IMR-90 (cell line): ENCODE data around the gene MRPL48. TPM values are rescaled to one million over a fixed set of nuclear protein-coding genes. Genes with fewer than 3 reads are reported as not detected.
A peak's percentile ranks its signal among the peaks of the same experiment; 100 is the strongest.

Experiments
- ATAC-seq: fragments of 200-7000 bp; cut with Tn5 transposase; 2 replicates; pipeline ENCODE4 v1.9.1; 2020; ENCODE audit warnings: low read depth, mild to moderate bottlenecking, moderate library complexity
- BruUV-seq: library from RNA; stranded (reverse); fragments of 400-500 nt; replicated peaks from 2 replicates; lab custom pipeline; 2021; lab: Mats Ljungman, UMichigan
- CTCF ChIA-PET: fragments of 300-600 bp; formaldehyde crosslinking; extraction: SDS; loops from one replicate; lab custom pipeline; 2021; ENCODE audit warnings: antibody characterized with exemption; lab: Yijun Ruan, JAX
- POLR2A ChIA-PET: fragments of 300-600 bp; sonication (Branson Sonifier 250); formaldehyde crosslinking; loops from one replicate; lab custom pipeline; 2022; ENCODE audit warnings: antibody characterized with exemption; ENCODE audit not compliant: unreplicated experiment; lab: Charles Lee
- DNase-seq: peaks from one replicate; pipeline ENCODE4 v3.0.0; 2013
- H2AFZ ChIP-seq: replicated peaks from 2 replicates; pipeline ENCODE3; 2013; ENCODE audit warnings: low read length, mild to moderate bottlenecking; ENCODE audit not compliant: poor library complexity
- H2AK5ac ChIP-seq: 2 replicates; pipeline ENCODE4 v1.6.1; 2013; ENCODE audit warnings: low read depth, low read length, inconsistent platforms
- H2AK9ac ChIP-seq: replicated peaks from 2 replicates; pipeline ENCODE3; 2013; ENCODE audit warnings: mild to moderate bottlenecking, low read depth, low read length, moderate library complexity; ENCODE audit not compliant: poor library complexity
- H2BK120ac ChIP-seq: 2 replicates; pipeline ENCODE4 v1.6.1; 2013; ENCODE audit warnings: low read depth, low read length, inconsistent platforms
- H2BK15ac ChIP-seq: 3 replicates; pipeline ENCODE4 v1.6.1; 2013; ENCODE audit warnings: low read depth, low read length, inconsistent platforms
- H2BK20ac ChIP-seq: 2 replicates; pipeline ENCODE4 v1.6.1; 2013; ENCODE audit warnings: low read depth, mild to moderate bottlenecking, inconsistent platforms, low read length, moderate library complexity
- H2BK5ac ChIP-seq: 2 replicates; pipeline ENCODE4 v1.6.1; 2013; ENCODE audit warnings: mild to moderate bottlenecking, low read depth, low read length, inconsistent platforms; ENCODE audit not compliant: poor library complexity, severe bottlenecking
- H3K14ac ChIP-seq: replicated peaks from 2 replicates; pipeline ENCODE4 v1.6.1; 2013; ENCODE audit warnings: low read depth, low read length, inconsistent platforms
- H3K18ac ChIP-seq: 2 replicates; pipeline ENCODE4 v1.6.1; 2013; ENCODE audit warnings: low read depth, low read length, control low read depth
- H3K23ac ChIP-seq: 2 replicates; pipeline ENCODE4 v1.6.1; 2013; ENCODE audit warnings: low read depth, low read length, inconsistent platforms
- H3K27ac ChIP-seq: 2 replicates; pipeline ENCODE4 v1.5.1; 2013; ENCODE audit warnings: mild to moderate bottlenecking, control low read depth, low read length; ENCODE audit not compliant: insufficient read depth
- H3K27me3 ChIP-seq: 2 replicates; pipeline ENCODE4 v1.6.1; 2013; ENCODE audit warnings: low read length; ENCODE audit not compliant: control insufficient read depth, insufficient read depth
- H3K36me3 ChIP-seq: 2 replicates; pipeline ENCODE4 v1.6.1; 2013; ENCODE audit warnings: low read length, mixed read lengths; ENCODE audit not compliant: control insufficient read depth, insufficient read depth
- H3K4ac ChIP-seq: 2 replicates; pipeline ENCODE4 v1.6.1; 2013; ENCODE audit warnings: low read depth, low read length, inconsistent platforms
- H3K4me1 ChIP-seq: 2 replicates; pipeline ENCODE4 v1.6.1; 2013; ENCODE audit warnings: low read length, mixed read lengths; ENCODE audit not compliant: control insufficient read depth, insufficient read depth
- H3K4me2 ChIP-seq: 2 replicates; pipeline ENCODE4 v1.6.1; 2013; ENCODE audit warnings: low read depth, mild to moderate bottlenecking, control low read depth, low read length, moderate library complexity
- H3K4me3 ChIP-seq: 2 replicates; pipeline ENCODE4 v1.5.1; 2013; ENCODE audit warnings: low read depth, mild to moderate bottlenecking, control low read depth, low read length, moderate library complexity; ENCODE audit not compliant: insufficient read depth
- H3K56ac ChIP-seq: 2 replicates; pipeline ENCODE4 v1.6.1; 2013; ENCODE audit warnings: low read length, inconsistent platforms; ENCODE audit not compliant: insufficient read depth; ENCODE audit errors: extremely low read depth
- H3K79me1 ChIP-seq, 2 experiments: 2 replicates each; pipeline ENCODE4 v1.6.1; 2013; ENCODE audit warnings: low read length in 2 of 2, inconsistent platforms in 1 of 2, low read depth in 1 of 2
- H3K9ac ChIP-seq: 2 replicates; pipeline ENCODE4 v1.6.1; 2013; ENCODE audit warnings: low read depth, low read length, control low read depth
- H3K9me1 ChIP-seq: 2 replicates; pipeline ENCODE4 v1.6.1; 2013; ENCODE audit warnings: low read length, inconsistent platforms; ENCODE audit not compliant: insufficient read depth
- H3K9me3 ChIP-seq: 2 replicates; pipeline ENCODE4 v1.6.1; 2013; ENCODE audit warnings: low read length; ENCODE audit not compliant: control insufficient read depth, insufficient read depth
- H4K20me1 ChIP-seq: 2 replicates; pipeline ENCODE4 v1.6.1; 2013; ENCODE audit warnings: low read length, inconsistent platforms; ENCODE audit not compliant: insufficient read depth
- H4K5ac ChIP-seq: 2 replicates; pipeline ENCODE4 v1.6.1; 2013; ENCODE audit warnings: mild to moderate bottlenecking, low read depth, low read length, control low read depth
- H4K8ac ChIP-seq, 2 experiments: 2 replicates each; pipeline ENCODE4 v1.6.1; 2013; ENCODE audit warnings: low read depth in 2 of 2, low read length in 2 of 2, control low read depth in 1 of 2, inconsistent platforms in 1 of 2
- H4K91ac ChIP-seq: 2 replicates; pipeline ENCODE4 v1.6.1; 2013; ENCODE audit warnings: low read depth, low read length, inconsistent platforms; ENCODE audit not compliant: insufficient read depth
- BHLHE40 ChIP-seq: fragments of 150-350 bp; IDR thresholded peaks from 2 replicates; pipeline ENCODE4 v1.6.1; 2016; ENCODE audit warnings: mild to moderate bottlenecking, low read depth, low read length
- CEBPB ChIP-seq: IDR thresholded peaks from 2 replicates; pipeline ENCODE4 v1.6.1; 2012; ENCODE audit warnings: low read depth, low read length, improper control_type of control experiment
- CHD1 ChIP-seq: IDR thresholded peaks from 2 replicates; pipeline ENCODE4 v1.6.1; 2012; ENCODE audit warnings: low read depth, low read length, improper control_type of control experiment
- FOS ChIP-seq: fragments of 150-350 bp; IDR thresholded peaks from 2 replicates; pipeline ENCODE4 v1.6.1; 2016; ENCODE audit warnings: low read depth, low read length
- MAFK ChIP-seq: IDR thresholded peaks from 2 replicates; pipeline ENCODE4 v1.6.1; 2012; ENCODE audit warnings: low read depth, low read length, improper control_type of control experiment
- MAZ ChIP-seq: IDR thresholded peaks from 2 replicates; pipeline ENCODE4 v1.6.1; 2012; ENCODE audit warnings: low read depth, mild to moderate bottlenecking, low read length, improper control_type of control experiment, moderate library complexity, borderline replicate concordance
- MXI1 ChIP-seq: IDR thresholded peaks from 2 replicates; pipeline ENCODE4 v1.6.1; 2012; ENCODE audit warnings: low read depth, mild to moderate bottlenecking, low read length, moderate library complexity, borderline replicate concordance
- NFE2L2 ChIP-seq: fragments of 150-350 bp; IDR thresholded peaks from 2 replicates; pipeline ENCODE4 v1.6.1; 2016; ENCODE audit warnings: low read depth, mild to moderate bottlenecking, low read length
- POLR2A ChIP-seq: IDR thresholded peaks from 2 replicates; pipeline ENCODE4 v1.6.1; 2012; ENCODE audit warnings: mild to moderate bottlenecking, low read depth, low read length
- RAD21 ChIP-seq: IDR thresholded peaks from 2 replicates; pipeline ENCODE4 v1.6.1; 2012; ENCODE audit warnings: low read length, improper control_type of control experiment
- RCOR1 ChIP-seq: IDR thresholded peaks from 2 replicates; pipeline ENCODE4 v1.6.1; 2012; ENCODE audit warnings: mild to moderate bottlenecking, low read length, improper control_type of control experiment; ENCODE audit not compliant: insufficient replicate concordance
- RFX5 ChIP-seq: IDR thresholded peaks from 2 replicates; pipeline ENCODE4 v1.8.0; 2012; ENCODE audit warnings: low read depth, mild to moderate bottlenecking, low read length, moderate library complexity
- SMC3 ChIP-seq: fragments of 150-350 bp; IDR thresholded peaks from 2 replicates; pipeline ENCODE4 v1.6.1; 2016; ENCODE audit warnings: low read depth, mild to moderate bottlenecking, antibody characterized with exemption, low read length, moderate library complexity
- USF2 ChIP-seq: fragments of 150-350 bp; IDR thresholded peaks from 2 replicates; pipeline ENCODE4 v1.6.1; 2017; ENCODE audit warnings: mild to moderate bottlenecking, antibody characterized with exemption, low read length, low read depth
- WGBS, 2 experiments: methylation state at CpG; one replicate each; pipeline versions ENCODE4 v1.1.5 to v1.1.7; 2013; ENCODE audit warnings: missing lambda C conversion rate in 2 of 2; ENCODE audit not compliant: insufficient read length in 1 of 2; ENCODE audit errors: extremely low coverage in 2 of 2; 5-methylcytosine and 5-hydroxymethylcytosine counted together
- dilution Hi-C: fragments of 300-500 bp; cut with HindIII; formaldehyde crosslinking; loops from one replicate; pipeline ENCODE4 v1.14.3; 2018; ENCODE audit warnings: low sequenced_read_pairs; ENCODE audit not compliant: unreplicated experiment
- in situ Hi-C: fragments of 300-500 bp; cut with MboI; formaldehyde crosslinking; loops from 3 replicates; pipeline ENCODE4 v1.14.3; 2019; ENCODE audit warnings: low sequenced_read_pairs, inconsistent platforms, mixed read lengths
- intact Hi-C: fragments of 100-400 bp; cut with micrococcal nuclease; formaldehyde crosslinking; loops from 2 replicates; pipeline ENCODE4 v1.10.0; 2022
- polyA plus RNA-seq, 3 experiments: library from polyadenylated mRNA; depleted of rRNA; stranded (reverse); fragments of >200 nt; gene quantifications; 2 replicates each; pipeline ENCODE4 v1.2.3, GENCODE V29; 2012; ENCODE audit warnings: low replicate concordance in 1 of 3
- total RNA-seq: library from RNA; depleted of rRNA; stranded (reverse); fragments of >200 nt; gene quantifications from 2 replicates; pipeline ENCODE4 v1.2.3, GENCODE V29; 2012
- TF ChIP-seq, protein P1 (sequence below): conservative IDR thresholded peaks from 2 replicates; pipeline ENCODE4 v1.5.1; 2012; ENCODE audit warnings: mild to moderate bottlenecking, low read depth, low read length, improper control_type of control experiment
- TF ChIP-seq, protein P2 (sequence below): fragments of 150-350 bp; IDR thresholded peaks from 2 replicates; pipeline ENCODE4 v1.6.1; 2016; ENCODE audit warnings: low read depth, mild to moderate bottlenecking, low read length, moderate library complexity, borderline replicate concordance

The MRPL48 gene
- total and polyA plus RNA-seq, 2 of the 4 experiments (the other 2 are of a cell fraction) = 24.0 to 29.4 TPM

- Histone ChIP-seq H3K18ac (no peak overlapping the region), H3K4me2 (no peak overlapping the region), H2AK5ac (no peak overlapping the region), H2BK15ac (no peak overlapping the region), H3K4me3 (no peak overlapping the region), H3K27ac (no peak overlapping the region), H3K4ac (no peak overlapping the region), H3K9me1 (no peaks in the 10 kb centered on the region), H3K56ac (no peak overlapping the region), H2BK5ac (no peak overlapping the region), H2AFZ (no peak overlapping the region), H4K91ac (no peak overlapping the region), H3K14ac (no peak overlapping the region), H3K9me3 (no peaks in the 10 kb centered on the region), H2AK9ac (peak overlapping the region; percentile 24), H4K20me1 (no peaks in the 10 kb centered on the region), H3K27me3 (no peaks in the 10 kb centered on the region), H3K23ac (no peak overlapping the region), H3K9ac (no peak overlapping the region), H4K5ac (no peak overlapping the region), H2BK120ac (no peak overlapping the region), H3K36me3 (peaks cover 2% of the 10 kb centered on the region; the same call in 1 of the 2 replicates), H3K4me1 (no peaks in the 10 kb centered on the region), H2BK20ac (no peak overlapping the region), H4K8ac (no peak overlapping the region), H3K79me1 (peaks cover 3 to 27% of the 10 kb centered on the region in 2 experiments; a peak in 2 of 4 replicates)
- ATAC-seq (no peak), DNase-seq (no peak)
- dilution Hi-C loops (no loop called here), intact Hi-C loops (no loop called here), in situ Hi-C loops (no loop called here)
- TF ChIP-seq, protein P1, sequence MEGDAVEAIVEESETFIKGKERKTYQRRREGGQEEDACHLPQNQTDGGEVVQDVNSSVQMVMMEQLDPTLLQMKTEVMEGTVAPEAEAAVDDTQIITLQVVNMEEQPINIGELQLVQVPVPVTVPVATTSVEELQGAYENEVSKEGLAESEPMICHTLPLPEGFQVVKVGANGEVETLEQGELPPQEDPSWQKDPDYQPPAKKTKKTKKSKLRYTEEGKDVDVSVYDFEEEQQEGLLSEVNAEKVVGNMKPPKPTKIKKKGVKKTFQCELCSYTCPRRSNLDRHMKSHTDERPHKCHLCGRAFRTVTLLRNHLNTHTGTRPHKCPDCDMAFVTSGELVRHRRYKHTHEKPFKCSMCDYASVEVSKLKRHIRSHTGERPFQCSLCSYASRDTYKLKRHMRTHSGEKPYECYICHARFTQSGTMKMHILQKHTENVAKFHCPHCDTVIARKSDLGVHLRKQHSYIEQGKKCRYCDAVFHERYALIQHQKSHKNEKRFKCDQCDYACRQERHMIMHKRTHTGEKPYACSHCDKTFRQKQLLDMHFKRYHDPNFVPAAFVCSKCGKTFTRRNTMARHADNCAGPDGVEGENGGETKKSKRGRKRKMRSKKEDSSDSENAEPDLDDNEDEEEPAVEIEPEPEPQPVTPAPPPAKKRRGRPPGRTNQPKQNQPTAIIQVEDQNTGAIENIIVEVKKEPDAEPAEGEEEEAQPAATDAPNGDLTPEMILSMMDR = no peak
- no peak for TF ChIP-seq CHD1
- TF ChIP-seq, protein P2, sequence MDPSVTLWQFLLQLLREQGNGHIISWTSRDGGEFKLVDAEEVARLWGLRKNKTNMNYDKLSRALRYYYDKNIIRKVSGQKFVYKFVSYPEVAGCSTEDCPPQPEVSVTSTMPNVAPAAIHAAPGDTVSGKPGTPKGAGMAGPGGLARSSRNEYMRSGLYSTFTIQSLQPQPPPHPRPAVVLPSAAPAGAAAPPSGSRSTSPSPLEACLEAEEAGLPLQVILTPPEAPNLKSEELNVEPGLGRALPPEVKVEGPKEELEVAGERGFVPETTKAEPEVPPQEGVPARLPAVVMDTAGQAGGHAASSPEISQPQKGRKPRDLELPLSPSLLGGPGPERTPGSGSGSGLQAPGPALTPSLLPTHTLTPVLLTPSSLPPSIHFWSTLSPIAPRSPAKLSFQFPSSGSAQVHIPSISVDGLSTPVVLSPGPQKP = no peak
- TF ChIP-seq USF2 = no peak
- no peak for TF ChIP-seq MAZ
- no peak for TF ChIP-seq BHLHE40
- TF ChIP-seq CEBPB = no peak
- TF ChIP-seq FOS = no peak
- no peak for TF ChIP-seq MXI1
- no peak for TF ChIP-seq RCOR1
- no peak for TF ChIP-seq SMC3
- TF ChIP-seq RFX5 = no peak
- TF ChIP-seq RAD21 = no peak
- TF ChIP-seq POLR2A = no peak
- TF ChIP-seq NFE2L2 = no peak
- no peak for TF ChIP-seq MAFK
- WGBS, 2 experiments = 85% methylated on average over 10 of the region's 19 CpGs; no CpG with 5 or more reads in 1 of the 2 experiments
- BruUV-seq = no TSS peak
- ChIA-PET POLR2A (interaction anchor here (0.8 kb wide), 1 partner anchor 139 kb away, joined by 3 read pairs; no protein-coding TSS in a partner anchor), CTCF (no interaction called here)
Observed at GRCh38 chr11:73795925-73796632, 8.4 kb downstream of the MRPL48 start.
